Activated T-helper 1 cell treated with Interleukin-2 at 50 U/mL for 16 hours (primary cell): Measurements from ENCODE around the gene TRIP11.

ENCODE experiments used
- DNase-seq: peaks from one replicate; pipeline ENCODE4 v3.0.0-alpha.2; 2020; ENCODE audit warnings: low read depth

The TRIP11 gene

DNA sequence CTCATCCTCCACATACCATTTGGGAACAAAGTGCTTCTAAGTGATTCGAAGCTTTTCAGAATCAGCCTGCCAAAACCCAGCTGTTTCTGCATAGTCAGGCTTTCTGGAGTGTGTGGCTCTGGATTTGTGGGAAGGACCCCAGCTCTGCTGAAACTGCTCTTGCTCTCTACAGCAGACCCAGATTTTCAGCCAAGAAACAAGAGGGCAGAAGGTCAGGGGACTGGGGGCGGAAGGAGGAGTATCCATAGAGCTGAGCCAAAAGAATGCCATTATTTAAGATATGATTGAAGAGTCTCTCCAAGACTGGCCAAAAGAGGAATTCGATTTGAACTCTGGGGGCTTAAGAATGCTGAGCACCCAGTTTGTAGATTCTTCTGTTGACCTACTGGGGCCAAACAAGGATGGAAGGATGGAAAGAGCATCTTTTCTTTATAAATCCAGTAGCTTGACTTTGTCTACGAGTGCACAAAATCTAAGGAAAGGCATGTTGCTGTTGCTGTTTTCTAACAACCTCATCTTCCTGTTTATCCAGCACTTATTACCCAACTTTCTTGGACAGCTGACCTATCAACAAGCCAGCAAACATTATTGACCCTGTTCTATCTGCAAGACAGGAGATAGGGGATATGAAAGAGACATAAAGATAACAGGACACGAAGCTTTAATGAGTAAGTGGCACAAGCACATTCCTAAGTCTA is 121.5 kb downstream of the TRIP11 start:
- no peak for DNase-seq
